Thyroid gland (tissue), 4 donors: ENCODE results near the gene ATRIP. TPM values are rescaled to one million over a fixed set of nuclear protein-coding genes. Genes with fewer than 3 reads are reported as not detected.
A peak's percentile ranks its signal among the peaks of the same experiment; 100 is the strongest.

ENCODE experiments used
- DNase-seq, 2 donors: peaks; one replicate each; pipeline ENCODE4 v3.0.0-alpha.2; 2019
- H3K27ac ChIP-seq, 3 donors: fragments of 200-600 bp; sonication (generic); 1 replicate in 2 of 3; 2 replicates in 1 of 3; pipeline ENCODE4 v1.5.1; 2016 to 2019; ENCODE audit warnings: mild to moderate bottlenecking in 1 of 3, moderate library complexity in 1 of 3
- H3K27me3 ChIP-seq: fragments of 200-600 bp; sonication (generic); one replicate; pipeline ENCODE4 v1.5.1; 2019
- H3K36me3 ChIP-seq, 2 donors: fragments of 200-600 bp; sonication (generic); one replicate each; pipeline ENCODE4 v1.5.1; 2016 to 2019
- H3K4me1 ChIP-seq, 2 donors: fragments of 200-600 bp; sonication (generic); one replicate each; pipeline ENCODE4 v1.5.1; 2017 to 2019
- H3K4me3 ChIP-seq, 3 donors: fragments of 200-600 bp; sonication (generic); replicated peaks in 1 of 3; 1 replicate in 2 of 3; 2 replicates in 1 of 3; pipeline ENCODE4 v1.5.1; 2016; ENCODE audit warnings: mild to moderate bottlenecking in 1 of 3
- H3K9me3 ChIP-seq: fragments of 200-600 bp; sonication (generic); one replicate; pipeline ENCODE4 v1.5.1; 2017
- CTCF ChIP-seq, 6 experiments: fragments of 200-600 bp in 3 of 6; fragments of 450-650 bp in 3 of 6; sonication (generic) in 3 of 6; IDR thresholded peaks; one replicate each; pipeline ENCODE4 v1.5.1; 2016 to 2019; ENCODE audit warnings: antibody characterized with exemption in 6 of 6, mild to moderate bottlenecking in 2 of 6, inconsistent platforms in 1 of 6, moderate library complexity in 1 of 6
- POLR2A ChIP-seq, 2 donors: fragments of 450-650 bp; IDR thresholded peaks; one replicate each; pipeline ENCODE4 v1.6.1; 2017; ENCODE audit warnings: antibody characterized with exemption in 2 of 2, mild to moderate bottlenecking in 2 of 2, moderate library complexity in 1 of 2
- WGBS, 2 donors: methylation state at CpG; one replicate each; pipeline ENCODE4 v1.1.5; 2017; 5-methylcytosine and 5-hydroxymethylcytosine counted together
- intact Hi-C: fragments of 100-400 bp; cut with DNase I; formaldehyde crosslinking; loops from one replicate; pipeline ENCODE4 v1.15.1; 2023
- total RNA-seq, 4 donors: library from RNA; depleted of rRNA; stranded (reverse); fragments of >200 nt; gene quantifications; one replicate each; pipeline ENCODE4 v1.2.3, GENCODE V29; 2016

The ATRIP gene
- total RNA-seq, 4 donors from 2014 or later: 8.4 to 13.9 (median 11.0) TPM

- intact Hi-C loops: no loop called here
Measured at GRCh38 chr3:48425281-48425812, 21.2 kb upstream of the ATRIP start.

GRCh38 chr3:48426401-48426909, 20.1 kb upstream of the ATRIP start:
- no peak for TF ChIP-seq POLR2A (IDR thresholded peaks at IDR 0.05)
- no peak for TF ChIP-seq CTCF (IDR thresholded peaks at IDR 0.05)
- no peak overlapping the region for H3K4me3 ChIP-seq
- peak in 1 of 2 donors; percentile 39 for DNase-seq
- intact Hi-C loops: no loop called here
- peaks cover 0 to 4% of the 10 kb centered on the region in 2 donors for H3K36me3 ChIP-seq
- no peaks in the 10 kb centered on the region for H3K27me3 ChIP-seq
- peak overlapping the region; percentile 94 to 96 (median 95) for H3K27ac ChIP-seq
- H3K4me1 ChIP-seq: peaks cover 50 to 66% of the 10 kb centered on the region in 2 donors
- WGBS, 2 donors: 49 to 62% methylated on average over 6 to 7 of the region's 11 CpGs
- no peaks in the 10 kb centered on the region for H3K9me3 ChIP-seq

More at GRCh38 chr3:48425281-48425812, 21.2 kb upstream of the ATRIP start:
- Histone ChIP-seq H3K9me3 (no peaks in the 10 kb centered on the region), H3K4me1 (peaks cover 45 to 55% of the 10 kb centered on the region in 2 donors), H3K36me3 (peaks cover 0 to 4% of the 10 kb centered on the region in 2 donors), H3K27me3 (no peaks in the 10 kb centered on the region), H3K27ac (peak overlapping the region; percentile 94 to 96 (median 95)), H3K4me3 (no peak overlapping the region)
- peak; percentile 85 to 89 for DNase-seq
- 26 to 54% methylated on average over 2 to 9 of the region's 13 CpGs for WGBS, 2 donors
- TF ChIP-seq CTCF (IDR thresholded peaks at IDR 0.05) (no peak), POLR2A (IDR thresholded peaks at IDR 0.05) (peak in 1 of 2 donors; percentile 29)

GRCh38 chr3:48426944-48427629, 19.4 kb upstream of the ATRIP start:
- H3K9me3 ChIP-seq: no peaks in the 10 kb centered on the region
- TF ChIP-seq CTCF (IDR thresholded peaks at IDR 0.05): no peak
- TF ChIP-seq POLR2A (IDR thresholded peaks at IDR 0.05): peak; percentile 27 to 66
- no peaks in the 10 kb centered on the region for H3K27me3 ChIP-seq
- peak overlapping the region; percentile 94 to 96 (median 95) for H3K27ac ChIP-seq
- DNase-seq: peak; percentile 73 to 74
- peak overlapping the region in 1 of 3 donors; percentile 95 for H3K4me3 ChIP-seq
- intact Hi-C loops: no loop called here
- peaks cover 50 to 70% of the 10 kb centered on the region in 2 donors for H3K4me1 ChIP-seq
- peaks cover 0 to 4% of the 10 kb centered on the region in 2 donors for H3K36me3 ChIP-seq
- WGBS, 2 donors: 19 to 25% methylated on average over 8 of the region's 8 CpGs

- intact Hi-C loops: no loop called here
- peaks cover 0 to 4% of the 10 kb centered on the region in 2 donors for H3K36me3 ChIP-seq
- H3K27me3 ChIP-seq: no peaks in the 10 kb centered on the region
- DNase-seq: peak; percentile 54 to 59
- H3K27ac ChIP-seq: peak overlapping the region; percentile 94 to 96 (median 95)
- H3K4me1 ChIP-seq: peaks cover 50 to 69% of the 10 kb centered on the region in 2 donors
- H3K4me3 ChIP-seq: peak overlapping the region in 1 of 3 donors; percentile 95
- WGBS, 2 donors: 57 to 65% methylated on average over 9 of the region's 9 CpGs
- TF ChIP-seq CTCF (IDR thresholded peaks at IDR 0.05) (no peak), POLR2A (IDR thresholded peaks at IDR 0.05) (no peak)
- H3K9me3 ChIP-seq: no peaks in the 10 kb centered on the region
Measured at GRCh38 chr3:48427630-48427962, 18.9 kb upstream of the ATRIP start.

- H3K9me3 ChIP-seq: no peaks in the 10 kb centered on the region
- 51 to 73% methylated on average over 4 to 6 of the region's 7 CpGs for WGBS, 2 donors
Measured at GRCh38 chr3:48428088-48428571, 18.4 kb upstream of the ATRIP start.

More at GRCh38 chr3:48428088-48428571, 18.4 kb upstream of the ATRIP start:
- Histone ChIP-seq H3K36me3 (peaks cover 0 to 2% of the 10 kb centered on the region in 2 donors), H3K27me3 (no peaks in the 10 kb centered on the region), H3K27ac (peak overlapping the region; percentile 94 to 96 (median 95)), H3K4me1 (peaks cover 55 to 75% of the 10 kb centered on the region in 2 donors), H3K4me3 (peak overlapping the region in 1 of 3 donors; percentile 95)
- intact Hi-C loops: no loop called here
- TF ChIP-seq POLR2A (IDR thresholded peaks at IDR 0.05): no peak
- TF ChIP-seq CTCF (IDR thresholded peaks at IDR 0.05): no peak
- DNase-seq: no peak
